Measurements from ENCODE around the gene NUP85.
A peak's percentile ranks its signal among the peaks of the same experiment; 100 is the strongest.
"Not testable (repeated sequence)": the region's sequence is repeated elsewhere in the genome, so short reads cannot be mapped to it uniquely, and the experiment has no call there.

Gene NUP85

DNA sequence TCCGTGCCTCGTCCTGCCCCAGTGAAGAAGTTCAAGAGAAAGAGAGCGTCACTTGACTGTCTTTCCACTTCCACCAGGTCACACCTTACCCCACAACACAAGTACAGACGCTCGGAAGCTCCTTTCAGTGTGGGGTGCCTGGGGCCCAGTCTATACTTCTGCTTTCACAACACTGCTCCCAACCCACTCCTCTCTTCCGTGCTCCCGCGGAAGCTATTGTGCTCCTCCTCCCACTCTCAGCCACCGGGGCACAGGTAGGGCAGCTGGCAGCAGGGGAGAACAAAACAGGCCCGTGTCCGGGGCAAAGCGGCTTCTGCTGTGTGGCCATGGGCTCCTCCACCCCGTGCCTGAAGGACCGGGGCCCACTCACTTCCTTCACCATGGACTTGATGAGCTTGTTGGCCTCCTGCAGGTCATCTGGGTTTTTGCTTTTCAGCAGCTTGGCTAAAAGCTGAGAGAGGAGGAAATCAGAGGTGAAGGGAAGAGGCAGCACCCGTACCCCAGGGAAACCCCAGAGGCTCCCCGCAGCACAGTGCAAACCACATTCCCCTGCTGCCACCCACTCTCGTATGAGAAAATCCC, 37.1 kb downstream of the NUP85 start:
- peak; percentile 63 for DNase-seq

DNA sequence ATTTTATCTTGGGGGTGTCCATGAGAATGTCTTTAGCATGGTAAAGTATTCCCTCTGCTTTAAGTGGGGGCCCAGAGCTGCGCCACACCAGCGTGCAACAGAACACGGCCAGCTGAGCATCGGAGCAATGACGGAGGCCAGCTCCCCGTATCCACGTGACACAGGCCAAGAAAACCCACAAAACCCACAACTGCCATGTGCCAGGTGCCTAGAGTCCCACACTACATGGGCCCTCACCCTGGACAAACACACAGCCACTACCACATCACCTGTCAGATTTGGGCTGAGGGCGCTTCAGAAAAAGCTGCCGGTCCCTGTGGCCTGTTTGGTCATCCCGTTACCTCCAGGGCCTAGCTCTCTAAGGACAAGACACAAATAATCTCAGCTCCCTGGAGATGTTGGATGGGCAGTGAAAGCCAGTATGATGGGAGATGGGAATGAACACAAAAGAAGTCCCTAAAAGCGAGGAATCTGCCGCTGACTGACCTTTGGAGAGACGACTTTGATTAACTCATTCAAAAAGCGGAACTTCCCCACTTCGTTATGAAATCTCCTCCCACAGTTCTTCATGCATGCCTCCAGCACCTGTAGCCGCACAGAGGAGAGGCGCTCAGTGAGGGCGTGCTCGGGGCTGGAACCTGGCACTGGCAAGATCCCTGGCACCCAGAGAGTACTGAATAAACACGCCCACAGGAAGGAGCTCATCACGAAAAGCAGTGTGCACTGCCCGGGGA, 38.8 kb downstream of the NUP85 start:
- no peak for DNase-seq

- DNase-seq = no peak
These were observed 39.5 kb downstream of the NUP85 start for GRCh38 chr17:75245011-75245410.

DNA sequence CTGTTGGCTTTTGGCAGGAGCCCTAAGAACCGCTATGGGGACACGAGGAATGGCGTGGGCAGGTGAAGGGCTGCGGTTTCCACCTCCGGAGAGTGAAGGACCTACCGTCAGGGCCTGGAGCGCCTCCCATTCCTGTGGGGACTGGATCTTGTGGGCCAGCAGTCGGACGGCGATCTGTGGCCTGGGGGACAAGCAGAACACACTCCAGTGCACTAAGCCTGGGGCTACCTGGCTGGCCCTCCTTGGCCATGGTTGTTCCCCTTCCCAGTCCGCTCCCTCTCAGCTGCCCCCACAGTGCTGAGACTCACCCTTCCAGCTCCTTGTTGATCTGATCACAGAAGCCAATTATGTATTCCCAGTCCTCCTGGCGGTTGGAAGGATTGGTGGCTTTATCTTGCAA, 40.9 kb downstream of the NUP85 start:
- DNase-seq = no peak

GRCh38 chr17:75249564-75249963, 44.1 kb downstream of the NUP85 start:
- DNase-seq = no peak

DNA sequence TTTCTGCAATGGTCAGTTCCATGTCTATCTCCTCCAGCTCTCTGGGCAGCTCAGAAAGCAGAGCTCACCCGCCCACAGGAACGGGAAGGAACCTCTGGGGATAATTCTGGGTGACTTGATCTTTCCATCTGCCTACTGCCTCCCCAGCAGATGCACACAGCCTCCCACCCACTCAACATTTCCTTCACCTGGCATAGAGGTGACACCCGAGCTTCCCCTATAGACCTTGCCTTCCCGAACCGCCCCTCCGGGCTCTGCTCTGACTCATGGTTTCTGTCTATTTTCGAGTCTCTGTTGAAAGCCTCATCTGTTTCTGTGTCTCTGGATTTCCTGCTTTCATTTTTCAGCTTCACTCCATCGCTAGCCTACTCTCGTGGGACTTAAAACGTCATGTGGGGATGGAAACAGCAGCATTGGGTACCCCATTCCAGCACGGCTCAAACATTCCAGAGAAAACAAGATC, 44.6 kb downstream of the NUP85 start:
- peak; percentile 86 for DNase-seq

- no peak for DNase-seq
These were observed 46.7 kb downstream of the NUP85 start for GRCh38 chr17:75252039-75252816.

GRCh38 chr17:75255954-75256698, 50.6 kb downstream of the NUP85 start:
- DNase-seq = not testable (repeated sequence)

GRCh38 chr17:75257228-75257627, 51.7 kb downstream of the NUP85 start:
- not testable (repeated sequence) for DNase-seq

- peak; percentile 66 for DNase-seq
These were observed 55.3 kb downstream of the NUP85 start for GRCh38 chr17:75260641-75261335.

DNA sequence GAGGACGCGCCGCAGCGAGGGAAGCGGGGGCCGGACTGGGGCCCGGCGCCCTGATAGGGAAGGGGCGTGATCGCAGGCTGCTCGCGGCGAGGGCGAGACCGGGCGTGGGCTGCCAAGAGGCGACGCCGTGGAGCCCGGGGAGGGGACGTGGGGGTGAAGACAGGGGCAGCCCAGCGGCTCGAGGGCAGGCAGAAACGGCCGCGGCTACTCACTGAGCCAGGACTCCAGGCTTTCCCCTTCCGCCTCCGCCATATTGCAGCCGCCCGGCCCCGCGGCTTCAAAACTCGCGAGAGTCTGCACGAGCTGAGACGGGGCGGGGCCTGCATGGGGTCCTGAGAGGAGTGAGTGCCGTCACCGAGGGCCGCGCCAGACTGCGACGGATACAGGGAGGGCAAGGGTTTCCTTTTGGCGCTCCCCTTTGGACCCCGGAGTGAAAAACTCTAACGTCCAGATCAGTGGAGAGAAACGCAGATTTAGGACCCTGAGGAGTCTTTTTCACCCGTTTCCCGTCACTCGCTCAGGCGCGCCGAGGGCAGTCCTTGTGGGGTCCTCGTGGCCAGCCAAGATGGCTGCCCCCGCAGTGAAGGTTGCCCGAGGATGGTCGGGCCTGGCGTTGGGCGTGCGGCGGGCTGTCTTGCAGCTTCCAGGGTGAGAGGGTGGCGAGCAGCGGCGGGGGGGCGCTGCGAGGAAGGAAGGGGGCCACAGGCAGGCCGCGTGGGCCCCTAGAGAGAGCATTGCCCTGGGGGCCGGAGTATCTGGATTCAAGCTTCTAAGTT, 56.0 kb downstream of the NUP85 start, which contains the start of the genes GGA3 and MRPS7:
TSS of gene GGA3 (minus strand) at position 271 of the 776 bp plus-strand sequence. CDS start at position 252, 19 bp downstream.
TSS of gene MRPS7 (plus strand) at position 544 of the 776 bp plus-strand sequence. CDS start at position 566, 22 bp downstream.
- peak; percentile 95 for DNase-seq

GRCh38 chr17:75262112-75262606, 56.7 kb downstream of the NUP85 start:
- DNase-seq = no peak

DNA sequence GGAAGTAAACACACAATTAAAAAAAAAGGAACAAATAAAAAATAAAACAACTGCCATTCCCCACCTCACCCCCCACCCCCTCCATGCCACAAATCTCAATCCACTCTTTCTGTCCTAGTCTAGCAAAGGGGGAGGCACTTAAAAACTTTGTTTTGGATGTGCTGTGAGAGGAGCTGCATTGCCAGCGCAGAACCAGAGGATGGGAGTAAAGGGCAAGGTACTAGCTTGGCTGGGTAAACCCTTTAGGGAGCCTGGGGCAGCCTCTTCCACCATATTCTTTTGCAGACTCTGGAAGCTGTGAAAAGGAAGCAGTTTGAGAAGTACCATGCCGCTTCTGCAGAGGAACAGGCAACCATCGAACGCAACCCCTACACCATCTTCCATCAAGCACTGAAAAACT, 57.6 kb downstream of the NUP85 start:
- no peak for DNase-seq

DNA sequence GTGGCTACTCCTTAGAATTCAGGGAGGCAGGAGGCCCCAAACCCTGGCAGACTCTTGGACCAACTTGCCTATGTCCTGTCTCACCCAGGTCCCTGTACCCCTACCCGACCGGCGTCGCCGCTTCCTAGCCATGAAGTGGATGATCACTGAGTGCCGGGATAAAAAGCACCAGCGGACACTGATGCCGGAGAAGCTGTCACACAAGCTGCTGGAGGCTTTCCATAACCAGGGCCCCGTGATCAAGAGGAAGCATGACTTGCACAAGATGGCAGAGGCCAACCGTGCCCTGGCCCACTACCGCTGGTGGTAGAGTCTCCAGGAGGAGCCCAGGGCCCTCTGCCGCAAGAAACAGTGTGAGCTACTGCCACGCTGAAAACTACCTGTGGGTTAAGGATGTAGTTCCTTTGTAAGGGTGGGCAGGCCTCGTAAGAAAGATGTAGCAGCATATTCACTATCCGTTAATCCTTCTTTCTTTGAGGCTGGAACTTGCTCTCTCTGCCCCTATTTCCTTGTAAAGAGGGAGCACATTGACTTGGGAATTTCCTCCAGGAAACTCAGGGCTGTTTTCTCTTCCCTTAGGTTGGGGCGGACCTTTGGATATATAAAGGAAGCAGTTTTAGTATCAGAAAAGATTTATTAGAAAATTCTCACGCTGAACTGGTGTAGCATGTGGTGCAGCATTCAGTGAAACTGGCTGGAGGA, 60.3 kb downstream of the NUP85 start:
- DNase-seq = no peak

DNA sequence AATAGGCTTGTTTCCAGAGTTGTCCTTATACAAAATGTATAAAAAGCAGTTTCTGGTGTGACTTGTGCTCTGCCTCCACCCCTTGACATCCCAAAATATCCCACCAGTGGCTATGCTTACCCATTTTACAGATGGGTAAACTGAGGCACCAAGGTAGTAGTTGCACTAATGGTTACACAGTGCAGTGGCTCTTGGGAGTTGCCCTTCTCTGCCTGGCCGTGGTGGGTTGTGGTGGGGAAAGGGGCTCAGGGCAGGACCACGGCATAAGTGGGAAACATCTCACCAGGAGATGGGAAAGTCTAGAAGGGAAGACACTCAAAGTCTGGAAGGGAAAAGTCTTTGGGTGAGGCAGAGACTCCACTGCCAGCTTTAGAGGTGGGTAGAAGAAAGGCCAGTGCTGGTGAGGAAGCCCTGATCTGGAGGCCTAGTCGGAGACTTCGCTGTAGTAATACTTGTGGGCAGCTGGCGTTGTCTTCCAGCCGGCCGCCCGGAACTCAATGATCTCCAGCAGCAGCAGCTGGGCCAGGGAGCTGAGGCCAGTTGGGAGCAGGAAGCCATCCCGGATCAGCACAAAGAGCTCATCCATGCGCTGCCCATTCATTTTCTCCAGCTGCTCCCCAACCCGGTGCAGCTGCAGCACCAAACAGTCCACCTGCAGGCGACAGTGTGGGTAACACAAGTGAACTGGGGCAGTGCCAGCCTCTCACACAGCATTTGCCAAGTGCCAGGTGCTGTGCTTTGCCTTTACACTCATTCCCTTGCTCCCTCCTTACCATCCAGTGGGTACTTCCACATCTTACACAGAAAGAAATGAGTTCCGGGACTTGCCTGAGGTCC, 61.1 kb downstream of the NUP85 start:
- DNase-seq = no peak

GRCh38 chr17:75267153-75267410, 61.6 kb downstream of the NUP85 start:
- DNase-seq = no peak

DNA sequence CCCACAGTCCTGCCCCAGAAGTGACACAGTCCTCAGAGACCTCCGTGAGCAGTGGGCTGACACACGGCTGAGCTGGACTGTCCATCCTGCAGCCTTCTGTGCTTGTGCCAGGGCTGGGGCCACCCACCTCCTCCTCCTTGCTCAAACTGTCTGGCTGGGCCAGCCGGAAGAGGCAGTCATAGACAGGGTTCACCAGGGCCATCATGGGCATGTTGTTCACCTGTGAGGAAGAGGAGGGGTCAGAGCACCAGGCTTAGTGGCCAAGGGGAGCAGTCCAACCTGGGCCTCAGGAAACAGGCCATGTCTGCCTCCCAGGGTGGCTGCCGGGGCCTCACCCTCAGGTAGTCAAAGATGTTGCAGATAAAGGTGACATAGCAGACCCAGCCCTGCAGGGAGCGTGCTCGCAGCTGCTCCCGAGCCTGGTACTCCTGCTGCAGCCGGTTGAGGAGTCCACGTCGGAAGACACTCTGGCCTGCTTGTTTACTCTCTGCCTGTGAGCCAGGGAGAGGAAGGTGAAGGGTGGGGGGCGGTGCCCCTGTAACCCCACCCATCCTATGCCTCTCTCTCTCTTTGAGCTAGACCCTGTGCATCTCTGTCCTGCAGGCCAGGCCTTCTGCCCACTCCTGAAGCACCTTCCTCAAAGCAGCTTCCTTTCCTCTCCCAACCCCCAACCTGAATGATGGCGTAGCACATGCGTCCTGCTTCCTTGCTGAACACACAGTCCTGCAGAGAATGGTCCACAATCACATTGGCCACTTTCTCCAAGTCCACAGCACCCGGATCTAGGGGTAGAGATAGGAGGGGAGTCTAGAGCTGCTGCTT, 62.1 kb downstream of the NUP85 start:
- DNase-seq = no peak

DNA sequence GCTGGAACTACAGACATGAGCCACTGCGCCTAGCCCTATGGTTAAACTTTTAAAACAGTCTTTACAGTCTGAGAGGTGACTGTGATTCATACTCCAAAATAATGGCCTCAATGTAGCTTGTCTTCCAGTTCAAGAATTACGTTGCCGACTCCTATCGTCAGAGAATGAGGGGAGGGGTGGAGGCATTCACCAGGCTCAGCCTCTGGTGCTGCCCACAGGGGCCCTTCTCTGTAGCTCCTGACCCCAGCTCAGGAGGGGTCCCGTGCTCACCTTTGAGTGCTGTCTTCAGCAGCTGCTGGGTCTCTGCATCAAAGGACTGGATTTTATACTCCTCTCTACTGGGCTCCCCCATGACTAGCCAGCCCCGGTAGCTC, 64.4 kb downstream of the NUP85 start:
- no peak for DNase-seq

Data from activated naive CD4-positive, alpha-beta T cell treated with Interleukin-2 at 50 U/mL for 16 hours (primary cell).